GM23338 (cell line): ENCODE measurements around the gene GRIP2. TPM values are rescaled to one million over a fixed set of nuclear protein-coding genes. Genes with fewer than 3 reads are reported as not detected.

ENCODE experiments used
- ATAC-seq: fragments of 200-7000 bp; cut with Tn5 transposase; 3 replicates; pipeline ENCODE4 v1.9.1; 2020
- DNase-seq: peaks from one replicate; pipeline ENCODE4 v3.0.0-alpha.2; 2015; ENCODE audit warnings: low spot score
- H2AFZ ChIP-seq: fragments of 200-600 bp; sonication (generic); 2 replicates; pipeline ENCODE4 v1.8.0; 2016; ENCODE audit warnings: antibody characterized with exemption, mild to moderate bottlenecking, moderate library complexity
- H3F3A ChIP-seq: fragments of 200-600 bp; sonication (generic); replicated peaks from 2 replicates; pipeline ENCODE4 v1.8.0; 2017; ENCODE audit warnings: antibody characterized with exemption, mixed run types, low read depth
- H3K27ac ChIP-seq: fragments of 200-600 bp; sonication (generic); 2 replicates; pipeline ENCODE4 v1.6.1; 2016; ENCODE audit warnings: low read depth
- H3K27me3 ChIP-seq: fragments of 200-600 bp; sonication (generic); 2 replicates; pipeline ENCODE4 v1.8.0; 2016; ENCODE audit warnings: mild to moderate bottlenecking, mixed run types, moderate library complexity; ENCODE audit not compliant: insufficient read depth
- H3K36me3 ChIP-seq: fragments of 200-600 bp; sonication (generic); 2 replicates; pipeline ENCODE4 v1.8.0; 2016; ENCODE audit warnings: mild to moderate bottlenecking; ENCODE audit not compliant: insufficient read depth
- H3K4me1 ChIP-seq: fragments of 200-600 bp; sonication (generic); 2 replicates; pipeline ENCODE4 v1.8.0; 2016; ENCODE audit warnings: mild to moderate bottlenecking, moderate library complexity; ENCODE audit not compliant: insufficient read depth
- H3K4me2 ChIP-seq: fragments of 200-600 bp; sonication (generic); 2 replicates; pipeline ENCODE4 v1.7.1; 2017; ENCODE audit warnings: mixed run types
- H3K4me3 ChIP-seq: fragments of 200-600 bp; sonication (generic); 2 replicates; pipeline ENCODE4 v1.6.1; 2016; ENCODE audit warnings: mixed run types
- H3K79me2 ChIP-seq: fragments of 200-600 bp; sonication (generic); replicated peaks from 2 replicates; pipeline ENCODE4 v1.8.0; 2017; ENCODE audit warnings: mild to moderate bottlenecking; ENCODE audit not compliant: insufficient read depth
- H3K9me2 ChIP-seq: fragments of 200-600 bp; sonication (generic); 2 replicates; pipeline ENCODE4 v1.8.0; 2017; ENCODE audit not compliant: insufficient read depth
- H4K20me1 ChIP-seq: fragments of 200-600 bp; sonication (generic); replicated peaks from 2 replicates; pipeline ENCODE4 v1.8.0; 2017; ENCODE audit warnings: mild to moderate bottlenecking; ENCODE audit not compliant: insufficient read depth
- H3K27ac Mint-ChIP-seq: 2 replicates; pipeline ENCODE4 v1.8.0; 2020; ENCODE audit warnings: inconsistent platforms, mild to moderate bottlenecking, moderate library complexity, mixed read lengths
- H3K27me3 Mint-ChIP-seq: 3 replicates; pipeline ENCODE4 v1.8.0; 2022; ENCODE audit warnings: low read depth, mild to moderate bottlenecking, moderate library complexity, mixed read lengths, inconsistent platforms; ENCODE audit not compliant: insufficient read depth, poor library complexity
- H3K36me3 Mint-ChIP-seq: 3 replicates; pipeline ENCODE4 v1.8.0; 2021; ENCODE audit warnings: low read depth, mild to moderate bottlenecking, inconsistent platforms, moderate library complexity, mixed read lengths
- H3K4me1 Mint-ChIP-seq: 3 replicates; pipeline ENCODE4 v1.8.0; 2020; ENCODE audit warnings: mild to moderate bottlenecking, inconsistent platforms, mixed read lengths
- H3K4me3 Mint-ChIP-seq: 3 replicates; pipeline ENCODE4 v1.8.0; 2021; ENCODE audit warnings: moderate library complexity, mild to moderate bottlenecking, inconsistent platforms, mixed read lengths
- H3K9me3 Mint-ChIP-seq: 3 replicates; pipeline ENCODE4 v1.8.0; 2020; ENCODE audit warnings: moderate library complexity, mild to moderate bottlenecking, inconsistent platforms, mixed read lengths
- CREB1 ChIP-seq: fragments of 250-450 bp; sonication (Bioruptor Pico); IDR thresholded peaks from 2 replicates; pipeline ENCODE4 v1.5.0; 2020; ENCODE audit warnings: low read depth, mild to moderate bottlenecking, moderate library complexity
- CTCF ChIP-seq, 2 experiments: fragments of 200-600 bp in 1 of 2; sonication (generic) in 1 of 2; conservative IDR thresholded peaks; 2 replicates each; pipeline versions ENCODE4 v1.5.1 to v1.6.1; 2016 to 2017; ENCODE audit warnings: antibody characterized with exemption in 2 of 2, low read depth in 2 of 2, mild to moderate bottlenecking in 2 of 2, moderate library complexity in 1 of 2
- EZH2 ChIP-seq: fragments of 200-600 bp; sonication (generic); IDR thresholded peaks from one replicate; pipeline ENCODE4 v1.8.0; 2017; ENCODE audit warnings: antibody characterized with exemption, mild to moderate bottlenecking, low read depth; ENCODE audit not compliant: unreplicated experiment
- EZH2phosphoT487 ChIP-seq: fragments of 200-600 bp; sonication (generic); IDR thresholded peaks from one replicate; pipeline ENCODE4 v1.8.1; 2018; ENCODE audit warnings: antibody characterized with exemption; ENCODE audit not compliant: unreplicated experiment
- JUNB ChIP-seq: IDR thresholded peaks from one replicate; pipeline ENCODE4 v1.6.1; 2016; ENCODE audit warnings: antibody characterized with exemption; ENCODE audit not compliant: unreplicated experiment
- NANOG ChIP-seq: IDR thresholded peaks from 2 replicates; pipeline ENCODE4 v1.6.1; 2016; ENCODE audit warnings: antibody characterized with exemption, borderline replicate concordance
- POLR2AphosphoS5 ChIP-seq: IDR thresholded peaks from 2 replicates; pipeline ENCODE4 v1.6.1; 2016; ENCODE audit warnings: antibody characterized with exemption, low read depth
- REST ChIP-seq: IDR thresholded peaks from one replicate; pipeline ENCODE4 v1.6.1; 2018; ENCODE audit warnings: antibody characterized with exemption; ENCODE audit not compliant: unreplicated experiment
- STAT1 ChIP-seq: IDR thresholded peaks from one replicate; pipeline ENCODE4 v1.6.1; 2016; ENCODE audit warnings: antibody characterized with exemption; ENCODE audit not compliant: unreplicated experiment
- ZNF114 ChIP-seq: fragments of 250-450 bp; sonication (Bioruptor Pico); IDR thresholded peaks from 2 replicates; pipeline ENCODE4 v1.5.0; 2020; ENCODE audit warnings: mild to moderate bottlenecking, moderate library complexity
- ZNF331 ChIP-seq: fragments of 250-450 bp; sonication (Bioruptor Pico); IDR thresholded peaks from 2 replicates; pipeline ENCODE4 v1.5.0; 2020; ENCODE audit warnings: low read depth, mild to moderate bottlenecking, moderate library complexity
- polyA plus RNA-seq: library from polyadenylated mRNA; unstranded; fragments of >200 nt; fragmentation: Nextera tagmentation; extraction: Ambion mirVana; gene quantifications from 2 replicates; pipeline ENCODE4 v1.2.1, GENCODE V29; 2016
- total RNA-seq: library from RNA; depleted of rRNA; stranded (reverse); fragments of >200 nt; shearing (Covaris generic); gene quantifications from 2 replicates; pipeline ENCODE4 v1.2.3, GENCODE V29; 2014
- TF ChIP-seq, protein P1 (sequence below): fragments of 250-450 bp; sonication (Bioruptor Pico); IDR thresholded peaks from 2 replicates; pipeline ENCODE4 v1.5.0; 2020; ENCODE audit warnings: mild to moderate bottlenecking, moderate library complexity
- TF ChIP-seq, protein P2 (sequence below): IDR thresholded peaks from 2 replicates; pipeline ENCODE4 v1.6.1; 2016; ENCODE audit warnings: antibody characterized with exemption

Gene GRIP2
- total and polyA plus RNA-seq, 2 experiments from 2014 or later: 3.6 to 5.8 TPM

- TF ChIP-seq CREB1 (no peak), REST (no peak), POLR2AphosphoS5 (no peak), CTCF (conservative IDR thresholded peaks at IDR 0.05; ENCODE audit: low read depth in 2 of 2) (no peak), ZNF114 (CRISPR knock-in tag) (no peak), STAT1 (no peak), NANOG (no peak), ZNF331 (CRISPR knock-in tag) (no peak), EZH2phosphoT487 (no peak), EZH2 (no peak), JUNB (no peak)
- TF ChIP-seq, protein P1, sequence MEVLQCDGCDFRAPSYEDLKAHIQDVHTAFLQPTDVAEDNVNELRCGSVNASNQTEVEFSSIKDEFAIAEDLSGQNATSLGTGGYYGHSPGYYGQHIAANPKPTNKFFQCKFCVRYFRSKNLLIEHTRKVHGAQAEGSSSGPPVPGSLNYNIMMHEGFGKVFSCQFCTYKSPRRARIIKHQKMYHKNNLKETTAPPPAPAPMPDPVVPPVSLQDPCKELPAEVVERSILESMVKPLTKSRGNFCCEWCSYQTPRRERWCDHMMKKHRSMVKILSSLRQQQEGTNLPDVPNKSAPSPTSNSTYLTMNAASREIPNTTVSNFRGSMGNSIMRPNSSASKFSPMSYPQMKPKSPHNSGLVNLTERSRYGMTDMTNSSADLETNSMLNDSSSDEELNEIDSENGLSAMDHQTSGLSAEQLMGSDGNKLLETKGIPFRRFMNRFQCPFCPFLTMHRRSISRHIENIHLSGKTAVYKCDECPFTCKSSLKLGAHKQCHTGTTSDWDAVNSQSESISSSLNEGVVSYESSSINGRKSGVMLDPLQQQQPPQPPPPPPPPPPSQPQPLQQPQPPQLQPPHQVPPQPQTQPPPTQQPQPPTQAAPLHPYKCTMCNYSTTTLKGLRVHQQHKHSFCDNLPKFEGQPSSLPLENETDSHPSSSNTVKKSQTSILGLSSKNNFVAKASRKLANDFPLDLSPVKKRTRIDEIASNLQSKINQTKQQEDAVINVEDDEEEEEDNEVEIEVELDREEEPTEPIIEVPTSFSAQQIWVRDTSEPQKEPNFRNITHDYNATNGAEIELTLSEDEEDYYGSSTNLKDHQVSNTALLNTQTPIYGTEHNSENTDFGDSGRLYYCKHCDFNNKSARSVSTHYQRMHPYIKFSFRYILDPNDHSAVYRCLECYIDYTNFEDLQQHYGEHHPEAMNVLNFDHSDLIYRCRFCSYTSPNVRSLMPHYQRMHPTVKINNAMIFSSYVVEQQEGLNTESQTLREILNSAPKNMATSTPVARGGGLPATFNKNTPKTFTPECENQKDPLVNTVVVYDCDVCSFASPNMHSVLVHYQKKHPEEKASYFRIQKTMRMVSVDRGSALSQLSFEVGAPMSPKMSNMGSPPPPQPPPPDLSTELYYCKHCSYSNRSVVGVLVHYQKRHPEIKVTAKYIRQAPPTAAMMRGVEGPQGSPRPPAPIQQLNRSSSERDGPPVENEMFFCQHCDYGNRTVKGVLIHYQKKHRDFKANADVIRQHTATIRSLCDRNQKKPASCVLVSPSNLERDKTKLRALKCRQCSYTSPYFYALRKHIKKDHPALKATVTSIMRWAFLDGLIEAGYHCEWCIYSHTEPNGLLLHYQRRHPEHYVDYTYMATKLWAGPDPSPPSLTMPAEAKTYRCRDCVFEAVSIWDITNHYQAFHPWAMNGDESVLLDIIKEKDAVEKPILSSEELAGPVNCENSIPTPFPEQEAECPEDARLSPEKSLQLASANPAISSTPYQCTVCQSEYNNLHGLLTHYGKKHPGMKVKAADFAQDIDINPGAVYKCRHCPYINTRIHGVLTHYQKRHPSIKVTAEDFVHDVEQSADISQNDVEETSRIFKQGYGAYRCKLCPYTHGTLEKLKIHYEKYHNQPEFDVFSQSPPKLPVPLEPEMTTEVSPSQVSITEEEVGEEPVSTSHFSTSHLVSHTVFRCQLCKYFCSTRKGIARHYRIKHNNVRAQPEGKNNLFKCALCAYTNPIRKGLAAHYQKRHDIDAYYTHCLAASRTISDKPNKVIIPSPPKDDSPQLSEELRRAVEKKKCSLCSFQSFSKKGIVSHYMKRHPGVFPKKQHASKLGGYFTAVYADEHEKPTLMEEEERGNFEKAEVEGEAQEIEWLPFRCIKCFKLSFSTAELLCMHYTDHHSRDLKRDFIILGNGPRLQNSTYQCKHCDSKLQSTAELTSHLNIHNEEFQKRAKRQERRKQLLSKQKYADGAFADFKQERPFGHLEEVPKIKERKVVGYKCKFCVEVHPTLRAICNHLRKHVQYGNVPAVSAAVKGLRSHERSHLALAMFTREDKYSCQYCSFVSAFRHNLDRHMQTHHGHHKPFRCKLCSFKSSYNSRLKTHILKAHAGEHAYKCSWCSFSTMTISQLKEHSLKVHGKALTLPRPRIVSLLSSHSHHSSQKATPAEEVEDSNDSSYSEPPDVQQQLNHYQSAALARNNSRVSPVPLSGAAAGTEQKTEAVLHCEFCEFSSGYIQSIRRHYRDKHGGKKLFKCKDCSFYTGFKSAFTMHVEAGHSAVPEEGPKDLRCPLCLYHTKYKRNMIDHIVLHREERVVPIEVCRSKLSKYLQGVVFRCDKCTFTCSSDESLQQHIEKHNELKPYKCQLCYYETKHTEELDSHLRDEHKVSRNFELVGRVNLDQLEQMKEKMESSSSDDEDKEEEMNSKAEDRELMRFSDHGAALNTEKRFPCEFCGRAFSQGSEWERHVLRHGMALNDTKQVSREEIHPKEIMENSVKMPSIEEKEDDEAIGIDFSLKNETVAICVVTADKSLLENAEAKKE (CRISPR knock-in tag): no peak
- TF ChIP-seq, protein P2, sequence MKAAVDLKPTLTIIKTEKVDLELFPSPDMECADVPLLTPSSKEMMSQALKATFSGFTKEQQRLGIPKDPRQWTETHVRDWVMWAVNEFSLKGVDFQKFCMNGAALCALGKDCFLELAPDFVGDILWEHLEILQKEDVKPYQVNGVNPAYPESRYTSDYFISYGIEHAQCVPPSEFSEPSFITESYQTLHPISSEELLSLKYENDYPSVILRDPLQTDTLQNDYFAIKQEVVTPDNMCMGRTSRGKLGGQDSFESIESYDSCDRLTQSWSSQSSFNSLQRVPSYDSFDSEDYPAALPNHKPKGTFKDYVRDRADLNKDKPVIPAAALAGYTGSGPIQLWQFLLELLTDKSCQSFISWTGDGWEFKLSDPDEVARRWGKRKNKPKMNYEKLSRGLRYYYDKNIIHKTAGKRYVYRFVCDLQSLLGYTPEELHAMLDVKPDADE: no peak
- Mint-ChIP-seq H3K27ac (no peak overlapping the region), H3K36me3 (peaks cover 8% of the 10 kb centered on the region; the same call in 2 of the 3 replicates), H3K9me3 (peaks cover 12% of the 10 kb centered on the region; the same call in 2 of the 3 replicates), H3K4me1 (peaks cover 24% of the 10 kb centered on the region), H3K4me3 (no peak overlapping the region), H3K27me3 (peaks cover 7% of the 10 kb centered on the region)
- Histone ChIP-seq H3F3A (no peaks in the 10 kb centered on the region), H3K4me2 (no peak overlapping the region), H3K9me2 (no peaks in the 10 kb centered on the region), H3K36me3 (no peaks in the 10 kb centered on the region; the same call in 1 of the 2 replicates), H3K79me2 (no peaks in the 10 kb centered on the region), H3K27ac (no peak overlapping the region), H3K27me3 (no peaks in the 10 kb centered on the region), H3K4me3 (no peak overlapping the region), H4K20me1 (no peaks in the 10 kb centered on the region), H3K4me1 (0 out of 2 replicates have a peak, but pooled peaks cover 4% of the 10 kb centered on the region), H2AFZ (no peak overlapping the region)
- no peak for DNase-seq
- no peak for ATAC-seq
Observed at GRCh38 chr3:14570089-14570488, 29.9 kb upstream of the GRIP2 start.
